K562 (cell line): ENCODE data around the gene TSTD1. TPM values are rescaled to one million over a fixed set of nuclear protein-coding genes. Genes with fewer than 3 reads are reported as not detected.

Experiments used
- ATAC-seq: fragments of 200-7000 bp; cut with Tn5 transposase; 3 replicates; pipeline ENCODE4 v1.9.1; 2020; ENCODE audit warnings: moderate library complexity
- BruUV-seq: library from RNA; stranded (reverse); fragments of 400-500 nt; replicated peaks from 2 replicates; lab custom pipeline; 2021; lab: Mats Ljungman, UMichigan
- CTCF ChIA-PET: fragments of 300-600 bp; formaldehyde crosslinking; extraction: SDS; loops from one replicate; lab custom pipeline; 2021; ENCODE audit warnings: low intra/inter-chr PET ratio; lab: Yijun Ruan, JAX
- POLR2A ChIA-PET: fragments of 300-600, 350-650 bp; sonication (Branson Sonifier 250); formaldehyde crosslinking; extraction: SDS; loops from one replicate; lab custom pipeline; 2021; ENCODE audit warnings: antibody characterized with exemption, inconsistent platforms; lab: Yijun Ruan, JAX
- DNase-seq, 4 experiments: peaks; one replicate each; pipeline versions ENCODE4 v3.0.0 to v3.0.0-alpha.2; 2011 to 2018; ENCODE audit warnings: low spot score in 3 of 4, mixed read lengths in 3 of 4; ENCODE audit errors: extremely low read depth in 1 of 4
- FAIRE-seq: peaks from 2 replicates; lab custom pipeline; 2011; peaks lifted over from hg19 to GRCh38; lab: Jason Lieb, UNC
- H2AFZ ChIP-seq: 2 replicates; pipeline ENCODE4 v1.6.0; 2011; ENCODE audit warnings: low read depth, low read length, control low read depth, inconsistent platforms
- H3K27ac ChIP-seq: fragments of 200-600 bp; 3 replicates; pipeline ENCODE4 v1.8.0; 2011; ENCODE audit warnings: low read depth, mild to moderate bottlenecking, control low read depth, inconsistent platforms, low read length, moderate library complexity, mixed read lengths; ENCODE audit errors: extremely low read depth
- H3K27me3 ChIP-seq, 2 experiments: fragments of 300-600 bp in 1 of 2; 2 replicates in 1 of 2; 3 replicates in 1 of 2; pipeline versions ENCODE4 v1.6.0 to v1.8.0; 2011; ENCODE audit warnings: inconsistent platforms in 2 of 2, low read length in 2 of 2, mild to moderate bottlenecking in 1 of 2, mixed read lengths in 1 of 2, moderate library complexity in 1 of 2; ENCODE audit not compliant: control insufficient read depth in 2 of 2, insufficient read depth in 2 of 2
- H3K36me3 ChIP-seq: fragments of 300-600 bp; 3 replicates; pipeline ENCODE4 v1.8.0; 2011; ENCODE audit warnings: mild to moderate bottlenecking, low read length, inconsistent platforms; ENCODE audit not compliant: control insufficient read depth, insufficient read depth
- H3K4me1 ChIP-seq, 2 experiments: fragments of 200-600 bp in 1 of 2; replicated peaks in 1 of 2; 2 replicates in 1 of 2; 3 replicates in 1 of 2; pipeline versions ENCODE4 v1.5.1 to v1.8.0; 2011; ENCODE audit warnings: inconsistent platforms in 2 of 2, low read length in 2 of 2, mild to moderate bottlenecking in 1 of 2, mixed read lengths in 1 of 2, moderate library complexity in 1 of 2; ENCODE audit not compliant: control insufficient read depth in 2 of 2, insufficient read depth in 2 of 2
- H3K4me2 ChIP-seq: 2 replicates; pipeline ENCODE4 v1.6.1; 2011; ENCODE audit warnings: low read length, control low read depth, inconsistent platforms, mixed read lengths; ENCODE audit not compliant: insufficient read depth
- H3K4me3 ChIP-seq: fragments of 200-600 bp; sonication (generic), shearing (Covaris generic); 2 replicates; pipeline ENCODE4 v1.5.1; 2016; ENCODE audit warnings: control low read depth, inconsistent platforms
- H3K79me2 ChIP-seq: fragments of 200-600 bp; 3 replicates; pipeline ENCODE4 v1.8.0; 2011; ENCODE audit warnings: low read length, inconsistent platforms; ENCODE audit not compliant: control insufficient read depth, insufficient read depth
- H3K9ac ChIP-seq, 2 experiments: 2 replicates each; pipeline versions ENCODE4 v1.6.0 to v1.6.1; 2011; ENCODE audit warnings: low read depth in 2 of 2, low read length in 2 of 2, control low read depth in 1 of 2, inconsistent platforms in 1 of 2, mild to moderate bottlenecking in 1 of 2, mixed read lengths in 1 of 2; ENCODE audit not compliant: insufficient read depth in 1 of 2
- H3K9me1 ChIP-seq: one replicate; pipeline ENCODE4 v1.6.0; 2011; ENCODE audit warnings: inconsistent platforms, mild to moderate bottlenecking, low read length, moderate library complexity; ENCODE audit not compliant: control insufficient read depth, insufficient read depth
- H3K9me3 ChIP-seq: replicated peaks from 2 replicates; pipeline ENCODE4 v1.5.1; 2011; ENCODE audit warnings: low read depth, low read length, inconsistent platforms; ENCODE audit not compliant: control insufficient read depth, insufficient read depth
- H4K20me1 ChIP-seq: replicated peaks from 2 replicates; pipeline ENCODE4 v1.6.1; 2011; ENCODE audit warnings: low read length, inconsistent platforms, mixed read lengths; ENCODE audit not compliant: control insufficient read depth, insufficient read depth
- ARID2 ChIP-seq: fragments of 450-650 bp; IDR thresholded peaks from 2 replicates; pipeline ENCODE4 v1.6.1; 2017; ENCODE audit warnings: antibody characterized with exemption, mild to moderate bottlenecking
- BCLAF1 ChIP-seq, 2 experiments: fragments of 450-650 bp in 1 of 2; IDR thresholded peaks; 2 replicates each; pipeline ENCODE4 v1.6.1; 2011 to 2017; ENCODE audit warnings: low read depth in 2 of 2, antibody characterized with exemption in 1 of 2, borderline replicate concordance in 1 of 2, low read length in 1 of 2, mild to moderate bottlenecking in 1 of 2, mixed read lengths in 1 of 2; ENCODE audit not compliant: control insufficient read depth in 1 of 2
- CAMTA2 ChIP-seq: fragments of 250-450 bp; sonication (Bioruptor Pico); conservative IDR thresholded peaks from 2 replicates; pipeline ENCODE4 v1.5.1; 2022
- CTBP1 ChIP-seq: fragments of 450-650 bp; IDR thresholded peaks from 2 replicates; pipeline ENCODE4 v1.6.1; 2016; ENCODE audit warnings: borderline replicate concordance
- KAT2B ChIP-seq: IDR thresholded peaks from one replicate; pipeline ENCODE4 v1.6.1; 2012; ENCODE audit warnings: low read depth, mild to moderate bottlenecking, control low read depth, inconsistent platforms, low read length, moderate library complexity
- ZNF707 ChIP-seq: fragments of 250-450 bp; sonication (Bioruptor Pico); conservative IDR thresholded peaks from 2 replicates; pipeline ENCODE4 v1.8.0; 2022; ENCODE audit warnings: inconsistent platforms, mild to moderate bottlenecking, moderate library complexity
- WGBS: fragments of 100-300 bp; shearing (Covaris generic); methylation state at CpG from one replicate; pipeline ENCODE4 v1.1.6; 2016; ENCODE audit warnings: low coverage, mixed read lengths; ENCODE audit not compliant: insufficient coverage; ENCODE audit errors: missing lambda C conversion rate; 5-methylcytosine and 5-hydroxymethylcytosine counted together
- in situ Hi-C: fragments of 300-500 bp; cut with MboI; formaldehyde crosslinking; loops from 4 replicates; pipeline ENCODE4 v1.15.0; 2018; ENCODE audit warnings: inconsistent platforms, mixed read lengths
- intact Hi-C: fragments of 100-400 bp; cut with micrococcal nuclease; formaldehyde crosslinking; loops from 2 replicates; pipeline ENCODE4 v1.14.2; 2022
- polyA plus RNA-seq, 8 experiments: library from polyadenylated mRNA; depleted of rRNA in 4 of 8; stranded (reverse) in 5 of 8; unstranded in 3 of 8; fragments of >200 nt; fragmentation: Nextera tagmentation in 2 of 8; fragmentation: Illumina TruSeq in 1 of 8; extraction: Ambion mirVana in 2 of 8; extraction: Trizol in 1 of 8; gene quantifications; 2 replicates each; pipeline versions ENCODE4 v1.2.1 to v1.2.3, GENCODE V29; 2011 to 2014; ENCODE audit warnings: inconsistent platforms in 1 of 8, missing spikeins in 1 of 8
- total RNA-seq, 7 experiments: library from RNA; depleted of rRNA in 6 of 7; stranded (reverse); fragments of >200 nt in 6 of 7; fragmentation: Illumina TruSeq in 2 of 7; extraction: Trizol in 2 of 7; gene quantifications; 2 replicates each; pipeline versions ENCODE4 v1.2.1 to v1.2.3, GENCODE V29; 2011 to 2021; ENCODE audit warnings: low replicate concordance in 1 of 7

The TSTD1 gene
- total and polyA plus RNA-seq, 9 of the 15 experiments (the other 6 are each of a cell fraction or from before 2014, with no cell fraction given), result 0.23 to 0.53 TPM; not detected in 7

- Histone ChIP-seq H3K9me3 (no peaks in the 10 kb centered on the region), H3K27me3 (no peaks in the 10 kb centered on the region), H3K36me3 (no peaks in the 10 kb centered on the region), H3K4me2 (no peak overlapping the region), H3K9ac (no peak overlapping the region), H3K9me1 (no peaks in the 10 kb centered on the region), H3K79me2 (no peaks in the 10 kb centered on the region), H2AFZ (no peak overlapping the region), H3K27ac (no peak overlapping the region), H4K20me1 (no peaks in the 10 kb centered on the region), H3K4me3 (no peak overlapping the region), H3K4me1 (peaks cover 14 to 27% of the 10 kb centered on the region in 2 experiments)
- BruUV-seq, result no TSS peak
- POLR2A ChIA-PET, result interaction anchor here (0.6 to 1.9 kb wide), 7 partner anchors 12 to 449 kb away, joined by 3 to 8 read pairs (median 3); partner anchors contain the start of gene DEDD
- in situ Hi-C loops, result no loop called here
- ATAC-seq (peak; percentile 43), FAIRE-seq (no peak), DNase-seq (no peak)
- no peak for TF ChIP-seq CTBP1
- TF ChIP-seq ARID2, result no peak
- TF ChIP-seq CAMTA2 (CRISPR knock-in tag), result no peak
- intact Hi-C loops, result loop anchor here (10.0 kb wide), 1 partner anchor 61 kb away; the partner anchor contains the start of gene DEDD
- CTCF ChIA-PET, result no interaction called here
- 55% methylated on average over 7 of the region's 7 CpGs for WGBS
Observed at GRCh38 chr1:161073474-161074121, 34.8 kb upstream of the TSTD1 start.

GRCh38 chr1:161072751-161073449, 34.1 kb upstream of the TSTD1 start:
- CTCF ChIA-PET, result interaction anchor here (1.9 kb wide), 1 partner anchor 66 kb away, joined by 15 read pairs; no protein-coding TSS in a partner anchor
- in situ Hi-C loops (no loop called here), intact Hi-C loops (loop anchor here (1.0 to 10.0 kb wide), 2 partner anchors 24 to 62 kb away; partner anchors contain the start of gene DEDD)
- Histone ChIP-seq H3K9me3 (no peaks in the 10 kb centered on the region), H3K27ac (no peak overlapping the region), H3K36me3 (no peaks in the 10 kb centered on the region), H3K9me1 (no peaks in the 10 kb centered on the region), H3K9ac (peak overlapping the region in 1 of 2 experiments; percentile 61; a peak in 1 of 4 replicates), H3K79me2 (no peaks in the 10 kb centered on the region), H3K4me2 (no peak overlapping the region), H4K20me1 (no peaks in the 10 kb centered on the region), H3K4me1 (peaks cover 20 to 27% of the 10 kb centered on the region in 2 experiments), H3K4me3 (no peak overlapping the region), H3K27me3 (no peaks in the 10 kb centered on the region), H2AFZ (no peak overlapping the region)
- no TSS peak for BruUV-seq
- no peak for TF ChIP-seq ZNF707
- no peak for TF ChIP-seq BCLAF1 (IDR thresholded peaks at IDR 0.05; ENCODE audit: borderline replicate concordance in 1 of 2, control insufficient read depth in 1 of 2, low read depth in 2 of 2, low read length in 1 of 2)
- no peak for TF ChIP-seq KAT2B
- DNase-seq, result no peak
- 79% methylated on average over 19 of the region's 19 CpGs for WGBS
- FAIRE-seq, result no peak
- no peak for ATAC-seq
- POLR2A ChIA-PET, result interaction anchor here (0.8 to 1.1 kb wide), 3 partner anchors 26 to 60 kb away, joined by 3 to 6 read pairs (median 3); partner anchors contain the start of gene DEDD
